Thyroid gland (tissue), 4 donors: ENCODE measurements around the gene RNFT2.

Experiments
- CTCF ChIP-seq, 6 experiments: fragments of 200-600 bp in 3 of 6; fragments of 450-650 bp in 3 of 6; sonication (generic) in 3 of 6; IDR thresholded peaks; one replicate each; pipeline ENCODE4 v1.5.1; 2016 to 2019; ENCODE audit warnings: antibody characterized with exemption in 6 of 6, mild to moderate bottlenecking in 2 of 6, inconsistent platforms in 1 of 6, moderate library complexity in 1 of 6
- POLR2A ChIP-seq, 2 donors: fragments of 450-650 bp; IDR thresholded peaks; one replicate each; pipeline ENCODE4 v1.6.1; 2017; ENCODE audit warnings: antibody characterized with exemption in 2 of 2, mild to moderate bottlenecking in 2 of 2, moderate library complexity in 1 of 2

GRCh38 chr12:116818341-116818856, 80.3 kb downstream of the RNFT2 start:
- no peak for TF ChIP-seq POLR2A (IDR thresholded peaks at IDR 0.05)
- no peak for TF ChIP-seq CTCF (IDR thresholded peaks at IDR 0.05)
